GM10266 (cell line): ENCODE measurements around the gene LBX1.

Experiments
- DNase-seq: peaks from one replicate; pipeline ENCODE4 v3.0.0; 2012; ENCODE audit errors: extremely low spot score
- TF ChIP-seq, protein P1 (sequence below): IDR thresholded peaks from 2 replicates; pipeline ENCODE4 v1.5.1; 2012; ENCODE audit warnings: mild to moderate bottlenecking, low read depth; ENCODE audit not compliant: control insufficient read depth, insufficient read depth; ENCODE audit errors: missing control alignments

The LBX1 gene

DNA sequence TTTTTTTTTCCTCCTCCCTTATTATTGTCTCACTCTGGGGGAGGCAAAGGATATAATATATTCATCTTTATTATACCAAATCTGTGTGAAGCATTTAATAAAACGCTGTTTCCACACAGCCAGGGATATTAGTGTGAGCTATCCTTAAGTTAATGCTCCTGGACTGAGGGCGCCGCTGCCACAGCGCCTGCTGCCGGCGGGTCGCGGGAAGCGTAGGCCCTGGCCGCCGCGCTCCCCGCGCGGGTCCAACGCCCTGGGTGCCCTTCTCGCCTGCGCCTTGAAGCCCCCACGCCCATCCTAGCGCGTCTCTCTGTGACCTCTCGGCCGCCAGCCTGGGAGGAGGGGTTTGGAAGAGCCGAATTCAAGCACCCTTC lies 9.5 kb upstream of the LBX1 start:
- TF ChIP-seq, protein P1, sequence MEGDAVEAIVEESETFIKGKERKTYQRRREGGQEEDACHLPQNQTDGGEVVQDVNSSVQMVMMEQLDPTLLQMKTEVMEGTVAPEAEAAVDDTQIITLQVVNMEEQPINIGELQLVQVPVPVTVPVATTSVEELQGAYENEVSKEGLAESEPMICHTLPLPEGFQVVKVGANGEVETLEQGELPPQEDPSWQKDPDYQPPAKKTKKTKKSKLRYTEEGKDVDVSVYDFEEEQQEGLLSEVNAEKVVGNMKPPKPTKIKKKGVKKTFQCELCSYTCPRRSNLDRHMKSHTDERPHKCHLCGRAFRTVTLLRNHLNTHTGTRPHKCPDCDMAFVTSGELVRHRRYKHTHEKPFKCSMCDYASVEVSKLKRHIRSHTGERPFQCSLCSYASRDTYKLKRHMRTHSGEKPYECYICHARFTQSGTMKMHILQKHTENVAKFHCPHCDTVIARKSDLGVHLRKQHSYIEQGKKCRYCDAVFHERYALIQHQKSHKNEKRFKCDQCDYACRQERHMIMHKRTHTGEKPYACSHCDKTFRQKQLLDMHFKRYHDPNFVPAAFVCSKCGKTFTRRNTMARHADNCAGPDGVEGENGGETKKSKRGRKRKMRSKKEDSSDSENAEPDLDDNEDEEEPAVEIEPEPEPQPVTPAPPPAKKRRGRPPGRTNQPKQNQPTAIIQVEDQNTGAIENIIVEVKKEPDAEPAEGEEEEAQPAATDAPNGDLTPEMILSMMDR = peak; percentile 76
- peak; percentile 72 for DNase-seq

DNA sequence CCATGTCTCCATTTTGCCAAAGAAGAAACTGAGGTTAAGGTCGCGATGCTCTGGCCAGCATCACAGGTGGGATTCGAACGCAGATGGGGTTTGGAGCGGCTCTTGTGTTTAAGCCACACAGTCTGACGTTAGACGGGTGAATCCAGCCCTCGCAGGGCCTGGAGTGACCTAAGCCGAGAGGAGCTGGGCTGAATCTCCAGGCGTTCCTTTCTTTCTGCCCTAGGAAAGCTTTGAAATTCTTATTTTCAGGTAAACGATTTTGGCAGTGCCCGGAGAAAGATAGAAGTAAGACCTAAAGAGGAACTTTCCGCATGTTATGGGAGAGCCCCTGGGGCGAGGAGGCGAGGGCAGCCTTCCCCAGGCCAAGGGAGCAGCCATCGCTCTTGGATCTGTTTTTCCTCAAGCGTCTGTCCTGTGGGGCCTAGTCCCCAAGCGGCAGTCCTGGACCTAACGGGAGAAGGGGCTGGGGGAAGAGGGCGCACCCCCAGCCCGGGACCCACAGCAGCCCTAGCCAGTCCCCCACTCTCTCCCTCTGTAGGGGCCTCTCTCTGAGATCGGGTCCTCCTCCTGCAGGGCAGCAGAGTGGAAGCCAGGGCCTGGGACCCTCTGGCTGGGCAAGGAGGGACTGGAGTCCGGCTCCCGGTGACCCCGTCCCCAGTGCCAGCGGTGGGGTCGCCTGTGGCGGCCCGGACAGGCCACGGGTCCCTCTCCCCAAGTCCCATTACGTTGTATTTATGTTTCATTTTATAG lies 8.9 kb upstream of the LBX1 start:
- DNase-seq = no peak
- TF ChIP-seq, protein P1 = no peak

- DNase-seq = no peak
- TF ChIP-seq, protein P1 = no peak
Measured at GRCh38 chr10:101237081-101237981, 8.1 kb upstream of the LBX1 start.

DNA sequence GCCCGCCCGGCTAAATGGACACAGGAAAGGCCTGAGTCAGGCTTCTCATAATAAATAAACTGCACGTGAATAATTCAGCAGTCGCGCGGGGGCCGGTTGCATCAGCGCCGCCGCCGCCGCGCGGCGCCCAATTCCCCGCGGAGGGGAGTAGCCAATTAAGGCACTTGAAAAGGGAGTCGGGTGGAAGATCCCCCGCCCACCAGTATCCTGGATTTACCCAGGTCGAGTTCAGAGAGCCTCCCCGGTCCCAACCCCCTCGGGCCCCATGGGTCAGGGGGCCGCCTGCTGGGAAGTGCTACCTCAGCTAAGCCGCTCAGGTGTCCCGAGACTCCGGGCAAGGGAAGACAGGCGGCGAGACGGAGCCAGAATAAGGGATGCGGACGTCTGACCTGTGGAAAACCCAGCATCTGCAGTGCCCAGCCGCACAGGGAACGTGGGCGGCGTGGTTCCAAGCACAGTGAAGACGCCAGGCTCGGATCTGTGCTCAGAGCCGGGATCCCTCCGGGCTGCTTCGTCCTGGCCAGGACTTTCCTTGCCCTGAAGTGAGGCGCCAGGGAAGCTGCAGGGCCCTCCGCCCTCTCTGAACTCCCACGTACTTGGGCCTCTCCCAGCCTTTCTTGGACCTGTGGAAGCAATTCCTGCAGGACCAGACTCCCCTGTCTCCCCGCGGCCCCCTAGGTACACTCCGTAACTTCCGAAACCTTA lies 7.3 kb upstream of the LBX1 start:
- no peak for DNase-seq
- TF ChIP-seq, protein P1 = no peak

DNA sequence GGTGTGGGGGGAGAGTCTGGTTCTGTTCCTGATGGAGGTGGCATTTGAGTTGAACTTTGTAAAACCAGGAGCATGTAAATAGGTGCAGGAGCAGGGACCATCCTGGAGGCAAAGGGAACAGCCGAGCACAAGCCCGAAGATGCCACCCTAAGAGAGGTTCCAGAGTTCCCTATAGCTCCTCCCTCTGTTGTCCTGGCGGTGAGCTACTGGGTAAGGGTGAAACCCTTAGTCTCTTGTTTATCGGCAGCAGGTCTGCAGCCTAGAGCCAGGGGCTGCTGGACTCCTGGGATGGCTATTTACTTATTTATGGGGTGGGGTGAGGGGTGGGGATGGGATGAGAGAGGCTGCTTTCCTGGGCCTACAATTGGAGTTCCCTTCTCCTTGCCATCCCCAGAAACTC lies 6.5 kb upstream of the LBX1 start:
- no peak for DNase-seq
- TF ChIP-seq, protein P1 = no peak

DNA sequence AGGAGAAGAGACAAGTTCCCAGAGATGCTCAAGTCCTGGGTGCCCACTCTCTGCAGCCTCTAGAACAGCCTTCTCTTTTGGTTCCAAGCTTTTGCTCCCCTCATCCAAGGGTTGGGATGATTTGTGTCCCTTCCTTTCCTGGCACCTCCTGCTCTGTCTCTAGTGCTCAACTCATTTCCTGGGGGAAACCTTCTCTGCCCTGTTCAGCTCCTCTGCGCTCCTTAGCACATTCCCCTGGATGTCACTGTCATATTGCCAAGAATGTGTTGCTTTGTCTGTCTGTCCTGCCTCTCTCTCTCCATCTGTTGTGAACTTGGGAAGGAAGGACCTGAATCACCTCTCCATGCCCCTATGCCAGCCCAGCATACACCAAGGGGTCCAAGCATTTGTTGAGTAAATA lies 5.1 kb upstream of the LBX1 start:
- no peak for DNase-seq
- TF ChIP-seq, protein P1 = no peak
